ENCODE results near the gene PIK3CB.

GRCh38 chr3:138801792-138802191 is 32.9 kb downstream of the PIK3CB start:
- TF ChIP-seq EZH2 (IDR thresholded peaks at IDR 0.05; ENCODE audit: borderline replicate concordance, low read depth, low read length, poor library complexity, severe bottlenecking) (no peak), CTCF (conservative IDR thresholded peaks at IDR 0.05; ENCODE audit: low read depth, low read length) (no peak)

All from A673 (cell line).